Body of pancreas (tissue), 4 donors: ENCODE data around the gene PBX1.

Experiments used
- CTCF ChIP-seq, 7 experiments: fragments of 450-650 bp in 4 of 7; fragments of 200-600 bp in 3 of 7; sonication (generic) in 3 of 7; IDR thresholded peaks; one replicate each; pipeline ENCODE4 v1.5.1; 2016 to 2019; ENCODE audit warnings: antibody characterized with exemption in 7 of 7
- POLR2A ChIP-seq, 3 donors: fragments of 450-650 bp; IDR thresholded peaks; one replicate each; pipeline ENCODE4 v1.6.1; 2016; ENCODE audit warnings: antibody characterized with exemption in 3 of 3, mild to moderate bottlenecking in 2 of 3

GRCh38 chr1:164640686-164641352 lies 81.8 kb downstream of the PBX1 start:
- TF ChIP-seq CTCF (IDR thresholded peaks at IDR 0.05) = no peak
- TF ChIP-seq POLR2A (IDR thresholded peaks at IDR 0.05) = no peak
